DOHH2 (cell line): ENCODE measurements around the gene TUFT1.

Experiments
- CTCF ChIP-seq: fragments of 200-600 bp; sonication (generic); IDR thresholded peaks from one replicate; pipeline ENCODE4 v1.5.1; 2014; ENCODE audit warnings: antibody characterized with exemption, mild to moderate bottlenecking, low read depth, low read length; ENCODE audit not compliant: poor library complexity, severe bottlenecking
- EZH2phosphoT487 ChIP-seq: fragments of 200-600 bp; sonication (generic); IDR thresholded peaks from 2 replicates; pipeline ENCODE4 v1.6.1; 2017; ENCODE audit warnings: borderline replicate concordance, mild to moderate bottlenecking, antibody characterized with exemption, low read length, moderate library complexity, mixed read lengths

GRCh38 chr1:151593730-151594129 lies 53.6 kb downstream of the TUFT1 start:
- TF ChIP-seq CTCF = no peak
- TF ChIP-seq EZH2phosphoT487 = no peak
